GM06990 (cell line): Measurements from ENCODE around the gene ELF1.
"Not testable (repeated sequence)": the region's sequence is repeated elsewhere in the genome, so short reads cannot be mapped to it uniquely, and the experiment has no call there.

ENCODE experiments used
- DNase-seq: peaks from one replicate; pipeline ENCODE4 v3.0.0-alpha.2; 2011; ENCODE audit not compliant: insufficient read length; ENCODE audit errors: extremely low read depth
- H3K27me3 ChIP-seq: replicated peaks from 2 replicates; pipeline ENCODE4 v1.6.0; 2011; ENCODE audit warnings: low read length; ENCODE audit not compliant: control insufficient read depth, insufficient read depth
- H3K36me3 ChIP-seq: 2 replicates; pipeline ENCODE4 v1.5.1; 2011; ENCODE audit warnings: low read length; ENCODE audit not compliant: control insufficient read depth, insufficient read depth
- H3K4me3 ChIP-seq: replicated peaks from 2 replicates; pipeline ENCODE4 v1.5.1; 2011; ENCODE audit warnings: low read depth, mild to moderate bottlenecking, control low read depth, low read length
- CTCF ChIP-seq: IDR thresholded peaks from 2 replicates; pipeline ENCODE4 v1.5.1; 2011; ENCODE audit warnings: low read length, control low read depth, mild to moderate bottlenecking, inconsistent platforms; ENCODE audit not compliant: insufficient read depth, poor library complexity, severe bottlenecking

The ELF1 gene

GRCh38 chr13:40910324-40911050, 108.6 kb downstream of the ELF1 start:
- Histone ChIP-seq H3K27me3 (no peaks in the 10 kb centered on the region), H3K4me3 (no peak overlapping the region), H3K36me3 (no peaks in the 10 kb centered on the region)
- DNase-seq: peak; percentile 20
- TF ChIP-seq CTCF: no peak

- not testable (repeated sequence) for DNase-seq, H3K4me3 ChIP-seq
These were observed 109.4 kb downstream of the ELF1 start for GRCh38 chr13:40909541-40910200.

GRCh38 chr13:40908546-40908945, 110.6 kb downstream of the ELF1 start:
- Histone ChIP-seq H3K27me3 (no peaks in the 10 kb centered on the region), H3K4me3 (no peak overlapping the region), H3K36me3 (no peaks in the 10 kb centered on the region)
- no peak for TF ChIP-seq CTCF
- DNase-seq: no peak

More at GRCh38 chr13:40909541-40910200, 109.4 kb downstream of the ELF1 start:
- not testable (repeated sequence) for H3K36me3 ChIP-seq, H3K27me3 ChIP-seq

GRCh38 chr13:40901032-40901431, 118.1 kb downstream of the ELF1 start:
- not testable (repeated sequence) for H3K36me3 ChIP-seq, DNase-seq, H3K4me3 ChIP-seq, H3K27me3 ChIP-seq

GRCh38 chr13:40900568-40900967, 118.5 kb downstream of the ELF1 start:
- not testable (repeated sequence) for H3K36me3 ChIP-seq, DNase-seq, H3K4me3 ChIP-seq, H3K27me3 ChIP-seq

- no peak for TF ChIP-seq CTCF
- no peak for DNase-seq
These were observed 122.1 kb downstream of the ELF1 start for GRCh38 chr13:40897053-40897452.

GRCh38 chr13:40895227-40896184, 123.6 kb downstream of the ELF1 start:
- TF ChIP-seq CTCF: no peak
- Histone ChIP-seq H3K27me3 (no peaks in the 10 kb centered on the region), H3K4me3 (no peak overlapping the region), H3K36me3 (no peaks in the 10 kb centered on the region)
- DNase-seq: no peak

More at GRCh38 chr13:40897053-40897452, 122.1 kb downstream of the ELF1 start:
- no peaks in the 10 kb centered on the region for H3K36me3 ChIP-seq
- no peaks in the 10 kb centered on the region for H3K27me3 ChIP-seq
- H3K4me3 ChIP-seq: no peak overlapping the region

- not testable (repeated sequence) for DNase-seq, H3K4me3 ChIP-seq, H3K27me3 ChIP-seq, H3K36me3 ChIP-seq
These were observed 125.5 kb downstream of the ELF1 start for GRCh38 chr13:40893573-40893972.
